ENCODE measurements around the gene FKBP1A. TPM values are rescaled to one million over a fixed set of nuclear protein-coding genes. Genes with fewer than 3 reads are reported as not detected.
A peak's percentile ranks its signal among the peaks of the same experiment; 100 is the strongest.

Gene FKBP1A
- total and polyA plus RNA-seq, 9 of the 15 experiments (the other 6 are each of a cell fraction or from before 2014, with no cell fraction given), result 48.8 to 502 (median 89.6) TPM

- TF ChIP-seq PATZ1 (CRISPR knock-in tag; IDR thresholded peaks at IDR 0.05; ENCODE audit: borderline replicate concordance) (no peak), ZNF444 (CRISPR knock-in tag; IDR thresholded peaks at IDR 0.05) (no peak), PHTF2 (CRISPR knock-in tag; IDR thresholded peaks at IDR 0.05) (no peak), EP400 (IDR thresholded peaks at IDR 0.05) (no peak), RAD21 (CRISPR knock-in tag; conservative IDR thresholded peaks at IDR 0.05 in 1 of 2, IDR thresholded peaks at IDR 0.05 in 1 of 2) (peak in 1 of 2 experiments; percentile 40; a peak in 2 of 4 replicates), SREBF1 (IDR thresholded peaks at IDR 0.05; ENCODE audit: borderline replicate concordance, low read depth, low read length) (no peak), RBM22 (IDR thresholded peaks at IDR 0.05; ENCODE audit: low read depth, low read length, poor library complexity, severe bottlenecking) (no peak), ZNF274 (IDR thresholded peaks at IDR 0.05; ENCODE audit: borderline replicate concordance, low read depth, low read length) (no peak), BRCA1 (IDR thresholded peaks at IDR 0.05) (no peak), BRCA1 (CRISPR knock-in tag; IDR thresholded peaks at IDR 0.05) (no peak), L3MBTL2 (IDR thresholded peaks at IDR 0.05) (no peak)
- TF ChIP-seq, protein P1, sequence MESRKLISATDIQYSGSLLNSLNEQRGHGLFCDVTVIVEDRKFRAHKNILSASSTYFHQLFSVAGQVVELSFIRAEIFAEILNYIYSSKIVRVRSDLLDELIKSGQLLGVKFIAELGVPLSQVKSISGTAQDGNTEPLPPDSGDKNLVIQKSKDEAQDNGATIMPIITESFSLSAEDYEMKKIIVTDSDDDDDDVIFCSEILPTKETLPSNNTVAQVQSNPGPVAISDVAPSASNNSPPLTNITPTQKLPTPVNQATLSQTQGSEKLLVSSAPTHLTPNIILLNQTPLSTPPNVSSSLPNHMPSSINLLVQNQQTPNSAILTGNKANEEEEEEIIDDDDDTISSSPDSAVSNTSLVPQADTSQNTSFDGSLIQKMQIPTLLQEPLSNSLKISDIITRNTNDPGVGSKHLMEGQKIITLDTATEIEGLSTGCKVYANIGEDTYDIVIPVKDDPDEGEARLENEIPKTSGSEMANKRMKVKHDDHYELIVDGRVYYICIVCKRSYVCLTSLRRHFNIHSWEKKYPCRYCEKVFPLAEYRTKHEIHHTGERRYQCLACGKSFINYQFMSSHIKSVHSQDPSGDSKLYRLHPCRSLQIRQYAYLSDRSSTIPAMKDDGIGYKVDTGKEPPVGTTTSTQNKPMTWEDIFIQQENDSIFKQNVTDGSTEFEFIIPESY (CRISPR knock-in tag; IDR thresholded peaks at IDR 0.05), result peak; percentile 64
- TF ChIP-seq, protein P2, sequence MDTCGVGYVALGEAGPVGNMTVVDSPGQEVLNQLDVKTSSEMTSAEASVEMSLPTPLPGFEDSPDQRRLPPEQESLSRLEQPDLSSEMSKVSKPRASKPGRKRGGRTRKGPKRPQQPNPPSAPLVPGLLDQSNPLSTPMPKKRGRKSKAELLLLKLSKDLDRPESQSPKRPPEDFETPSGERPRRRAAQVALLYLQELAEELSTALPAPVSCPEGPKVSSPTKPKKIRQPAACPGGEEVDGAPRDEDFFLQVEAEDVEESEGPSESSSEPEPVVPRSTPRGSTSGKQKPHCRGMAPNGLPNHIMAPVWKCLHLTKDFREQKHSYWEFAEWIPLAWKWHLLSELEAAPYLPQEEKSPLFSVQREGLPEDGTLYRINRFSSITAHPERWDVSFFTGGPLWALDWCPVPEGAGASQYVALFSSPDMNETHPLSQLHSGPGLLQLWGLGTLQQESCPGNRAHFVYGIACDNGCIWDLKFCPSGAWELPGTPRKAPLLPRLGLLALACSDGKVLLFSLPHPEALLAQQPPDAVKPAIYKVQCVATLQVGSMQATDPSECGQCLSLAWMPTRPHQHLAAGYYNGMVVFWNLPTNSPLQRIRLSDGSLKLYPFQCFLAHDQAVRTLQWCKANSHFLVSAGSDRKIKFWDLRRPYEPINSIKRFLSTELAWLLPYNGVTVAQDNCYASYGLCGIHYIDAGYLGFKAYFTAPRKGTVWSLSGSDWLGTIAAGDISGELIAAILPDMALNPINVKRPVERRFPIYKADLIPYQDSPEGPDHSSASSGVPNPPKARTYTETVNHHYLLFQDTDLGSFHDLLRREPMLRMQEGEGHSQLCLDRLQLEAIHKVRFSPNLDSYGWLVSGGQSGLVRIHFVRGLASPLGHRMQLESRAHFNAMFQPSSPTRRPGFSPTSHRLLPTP (IDR thresholded peaks at IDR 0.05; ENCODE audit: borderline replicate concordance, extremely low read depth, insufficient read length), result no peak
- TF ChIP-seq, protein P3, sequence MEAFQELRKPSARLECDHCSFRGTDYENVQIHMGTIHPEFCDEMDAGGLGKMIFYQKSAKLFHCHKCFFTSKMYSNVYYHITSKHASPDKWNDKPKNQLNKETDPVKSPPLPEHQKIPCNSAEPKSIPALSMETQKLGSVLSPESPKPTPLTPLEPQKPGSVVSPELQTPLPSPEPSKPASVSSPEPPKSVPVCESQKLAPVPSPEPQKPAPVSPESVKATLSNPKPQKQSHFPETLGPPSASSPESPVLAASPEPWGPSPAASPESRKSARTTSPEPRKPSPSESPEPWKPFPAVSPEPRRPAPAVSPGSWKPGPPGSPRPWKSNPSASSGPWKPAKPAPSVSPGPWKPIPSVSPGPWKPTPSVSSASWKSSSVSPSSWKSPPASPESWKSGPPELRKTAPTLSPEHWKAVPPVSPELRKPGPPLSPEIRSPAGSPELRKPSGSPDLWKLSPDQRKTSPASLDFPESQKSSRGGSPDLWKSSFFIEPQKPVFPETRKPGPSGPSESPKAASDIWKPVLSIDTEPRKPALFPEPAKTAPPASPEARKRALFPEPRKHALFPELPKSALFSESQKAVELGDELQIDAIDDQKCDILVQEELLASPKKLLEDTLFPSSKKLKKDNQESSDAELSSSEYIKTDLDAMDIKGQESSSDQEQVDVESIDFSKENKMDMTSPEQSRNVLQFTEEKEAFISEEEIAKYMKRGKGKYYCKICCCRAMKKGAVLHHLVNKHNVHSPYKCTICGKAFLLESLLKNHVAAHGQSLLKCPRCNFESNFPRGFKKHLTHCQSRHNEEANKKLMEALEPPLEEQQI (IDR thresholded peaks at IDR 0.05), result no peak
These were observed 4.9 kb upstream of the FKBP1A start (continued) for GRCh38 chr20:1397710-1398109.

Measured in K562 (cell line).